CD14-positive monocyte (primary cell): ENCODE data around the gene SPDL1. TPM values are rescaled to one million over a fixed set of nuclear protein-coding genes. Genes with fewer than 3 reads are reported as not detected.

ENCODE experiments used
- DNase-seq, 3 donors: peaks; one replicate each; pipeline ENCODE4 v3.0.0-alpha.2; 2011 to 2022
- H2AFZ ChIP-seq: 2 replicates; pipeline ENCODE4 v1.6.0; 2012; ENCODE audit warnings: mild to moderate bottlenecking, low read depth, low read length, inconsistent platforms; ENCODE audit not compliant: insufficient read depth, poor library complexity, severe bottlenecking
- H3K27ac ChIP-seq, 2 donors: 1 replicate in 1 of 2; 2 replicates in 1 of 2; pipeline ENCODE4 v1.5.1; 2012 to 2013; ENCODE audit warnings: low read length in 2 of 2, control low read depth in 1 of 2, inconsistent platforms in 1 of 2, low read depth in 1 of 2, mild to moderate bottlenecking in 1 of 2
- H3K27me3 ChIP-seq, 2 donors: one replicate each; pipeline versions ENCODE4 v1.6.0 to v1.6.1; 2011 to 2013; ENCODE audit warnings: low read length in 2 of 2; ENCODE audit not compliant: control insufficient read depth in 2 of 2, insufficient read depth in 2 of 2
- H3K36me3 ChIP-seq, 2 donors: replicated peaks in 1 of 2; 1 replicate in 1 of 2; 2 replicates in 1 of 2; pipeline versions ENCODE4 v1.5.1 to v1.6.1; 2012 to 2013; ENCODE audit warnings: low read length in 2 of 2, control low read depth in 1 of 2, inconsistent platforms in 1 of 2, mild to moderate bottlenecking in 1 of 2; ENCODE audit not compliant: insufficient read depth in 2 of 2, control insufficient read depth in 1 of 2
- H3K4me1 ChIP-seq, 2 donors: 1 replicate in 1 of 2; 2 replicates in 1 of 2; pipeline versions ENCODE4 v1.5.1 to v1.6.1; 2012 to 2013; ENCODE audit warnings: low read length in 2 of 2, control low read depth in 1 of 2, inconsistent platforms in 1 of 2, mild to moderate bottlenecking in 1 of 2, moderate library complexity in 1 of 2; ENCODE audit not compliant: insufficient read depth in 2 of 2, control insufficient read depth in 1 of 2
- H3K4me2 ChIP-seq: replicated peaks from 2 replicates; pipeline ENCODE3; 2012; ENCODE audit warnings: low read length, moderate library complexity, mild to moderate bottlenecking; ENCODE audit not compliant: poor library complexity, severe bottlenecking; ENCODE audit errors: extremely low read depth
- H3K4me3 ChIP-seq, 3 experiments: fragments of 200-600 bp in 1 of 3; sonication (generic) in 1 of 3; replicated peaks in 1 of 3; 1 replicate in 2 of 3; 2 replicates in 1 of 3; pipeline ENCODE4 v1.5.1; 2011 to 2013; ENCODE audit warnings: low read length in 3 of 3, mild to moderate bottlenecking in 3 of 3, control low read depth in 2 of 3, low read depth in 2 of 3, inconsistent platforms in 1 of 3, moderate library complexity in 1 of 3
- H3K79me2 ChIP-seq: 2 replicates; pipeline ENCODE4 v1.6.0; 2012; ENCODE audit warnings: mild to moderate bottlenecking, control low read depth, inconsistent platforms, low read length, moderate library complexity; ENCODE audit not compliant: insufficient read depth
- H3K9ac ChIP-seq: 2 replicates; pipeline ENCODE4 v1.6.0; 2017; ENCODE audit warnings: low read length, mild to moderate bottlenecking; ENCODE audit not compliant: insufficient read depth, poor library complexity, severe bottlenecking
- H3K9me3 ChIP-seq, 2 donors: replicated peaks in 1 of 2; 1 replicate in 1 of 2; 2 replicates in 1 of 2; pipeline versions ENCODE4 v1.5.1 to v1.6.1; 2012 to 2013; ENCODE audit warnings: low read length in 2 of 2, control low read depth in 1 of 2; ENCODE audit not compliant: control insufficient read depth in 1 of 2, insufficient read depth in 1 of 2
- H4K20me1 ChIP-seq: 2 replicates; pipeline ENCODE4 v1.6.0; 2012; ENCODE audit warnings: mild to moderate bottlenecking, low read length, control low read depth, moderate library complexity; ENCODE audit not compliant: insufficient read depth
- H3K27ac Mint-ChIP-seq, 7 donors: one replicate each; pipeline ENCODE4 v1.8.0; 2020; ENCODE audit warnings: mild to moderate bottlenecking in 7 of 7, mixed read lengths in 7 of 7, moderate library complexity in 6 of 7, inconsistent platforms in 2 of 7
- H3K27me3 Mint-ChIP-seq, 3 donors: one replicate each; pipeline ENCODE4 v1.8.0; 2021 to 2022; ENCODE audit warnings: low read depth in 3 of 3, mild to moderate bottlenecking in 3 of 3, mixed read lengths in 3 of 3, moderate library complexity in 3 of 3, inconsistent platforms in 1 of 3
- H3K36me3 Mint-ChIP-seq, 2 donors: one replicate each; pipeline ENCODE4 v1.8.0; 2020; ENCODE audit warnings: mixed read lengths in 2 of 2, inconsistent platforms in 1 of 2, mild to moderate bottlenecking in 1 of 2
- H3K4me1 Mint-ChIP-seq: one replicate; pipeline ENCODE4 v1.8.0; 2020; ENCODE audit warnings: mild to moderate bottlenecking, mixed read lengths
- H3K4me3 Mint-ChIP-seq, 2 donors: one replicate each; pipeline ENCODE4 v1.8.0; 2020; ENCODE audit warnings: mild to moderate bottlenecking in 2 of 2, mixed read lengths in 2 of 2, moderate library complexity in 1 of 2
- H3K9me3 Mint-ChIP-seq, 7 donors: one replicate each; pipeline ENCODE4 v1.8.0; 2020 to 2022; ENCODE audit warnings: mixed read lengths in 7 of 7, mild to moderate bottlenecking in 6 of 7, moderate library complexity in 6 of 7, inconsistent platforms in 2 of 7
- CTCF ChIP-seq: fragments of 200-600 bp; IDR thresholded peaks from one replicate; pipeline ENCODE4 v1.8.0; 2022; ENCODE audit warnings: antibody characterized with exemption, mild to moderate bottlenecking
- WGBS: methylation state at CpG from one replicate; pipeline ENCODE4 v1.1.5; 2013; ENCODE audit warnings: missing lambda C conversion rate; ENCODE audit not compliant: insufficient coverage; 5-methylcytosine and 5-hydroxymethylcytosine counted together
- intact Hi-C, 2 donors: fragments of 100-400 bp; cut with micrococcal nuclease; formaldehyde crosslinking; loops; one replicate each; pipeline versions ENCODE4 v1.15.0 to v1.15.1; 2023
- polyA plus RNA-seq, 3 donors: library from polyadenylated mRNA; depleted of rRNA in 1 of 3; unstranded in 2 of 3; stranded (reverse) in 1 of 3; fragments of 300-500 nt in 2 of 3; fragments of >200 nt in 1 of 3; fragmentation: Illumina TruSeq in 2 of 3; gene quantifications; 1 replicate in 2 of 3; 2 replicates in 1 of 3; pipeline ENCODE4 v1.2.3, GENCODE V29; 2012 to 2021

SPDL1 gene
- polyA plus RNA-seq, 3 donors = 1.4 to 1.6 (median 1.6) TPM

GRCh38 chr5:169626779-169627178 is 43.2 kb downstream of the SPDL1 start:
- no peaks in the 10 kb centered on the region for H3K4me1 ChIP-seq
- DNase-seq = no peak
- Mint-ChIP-seq H3K27me3 (peaks cover 0 to 2% (median 2%) of the 10 kb centered on the region in 3 donors), H3K36me3 (no peaks in the 10 kb centered on the region), H3K4me1 (peaks cover 7% of the 10 kb centered on the region), H3K4me3 (no peak overlapping the region), H3K9me3 (peaks cover 3 to 6% (median 4%) of the 10 kb centered on the region in 7 donors), H3K27ac (no peak overlapping the region)
- no peak overlapping the region for H3K4me2 ChIP-seq
- no peak overlapping the region for H3K27ac ChIP-seq
- no peak overlapping the region for H2AFZ ChIP-seq
- intact Hi-C loops = no loop called here
- no peak overlapping the region for H3K9ac ChIP-seq
- H3K79me2 ChIP-seq = no peaks in the 10 kb centered on the region
- H3K4me3 ChIP-seq = no peak overlapping the region
- H3K36me3 ChIP-seq = no peaks in the 10 kb centered on the region
- WGBS = no CpG with 5 or more reads among the region's 1 CpG
- H3K27me3 ChIP-seq = peaks cover 0 to 2% of the 10 kb centered on the region in 2 donors
- H4K20me1 ChIP-seq = no peaks in the 10 kb centered on the region
- H3K9me3 ChIP-seq = no peaks in the 10 kb centered on the region
- no peak for TF ChIP-seq CTCF

- WGBS = 60% methylated on average over 1 of the region's 3 CpGs
- Mint-ChIP-seq H3K36me3 (no peaks in the 10 kb centered on the region), H3K27ac (no peak overlapping the region), H3K4me1 (peaks cover 8% of the 10 kb centered on the region), H3K27me3 (peaks cover 0 to 2% (median 2%) of the 10 kb centered on the region in 3 donors), H3K4me3 (no peak overlapping the region), H3K9me3 (peaks cover 3 to 6% (median 4%) of the 10 kb centered on the region in 7 donors)
- intact Hi-C loops = no loop called here
- Histone ChIP-seq H3K27ac (no peak overlapping the region), H3K27me3 (peaks cover 0 to 2% of the 10 kb centered on the region in 2 donors), H3K36me3 (no peaks in the 10 kb centered on the region), H3K9ac (no peak overlapping the region), H3K79me2 (no peaks in the 10 kb centered on the region), H3K4me2 (no peak overlapping the region), H3K9me3 (no peaks in the 10 kb centered on the region), H4K20me1 (no peaks in the 10 kb centered on the region), H3K4me1 (no peaks in the 10 kb centered on the region), H2AFZ (no peak overlapping the region), H3K4me3 (no peak overlapping the region)
- no peak for DNase-seq
- no peak for TF ChIP-seq CTCF
Observed at GRCh38 chr5:169627551-169627950, 44.0 kb downstream of the SPDL1 start.
